GM21825 (cell line): ENCODE results near the gene ZPBP2.

Experiments
- ATAC-seq: cut with Tn5 transposase; IDR thresholded peaks from one replicate; pipeline ENCODE4 v1.9.1; 2021; ENCODE audit warnings: mild to moderate bottlenecking, moderate library complexity; ENCODE audit not compliant: unreplicated experiment

The ZPBP2 gene

GRCh38 chr17:39904990-39905288 lies 36.9 kb downstream of the ZPBP2 start:
- no peak for ATAC-seq

DNA sequence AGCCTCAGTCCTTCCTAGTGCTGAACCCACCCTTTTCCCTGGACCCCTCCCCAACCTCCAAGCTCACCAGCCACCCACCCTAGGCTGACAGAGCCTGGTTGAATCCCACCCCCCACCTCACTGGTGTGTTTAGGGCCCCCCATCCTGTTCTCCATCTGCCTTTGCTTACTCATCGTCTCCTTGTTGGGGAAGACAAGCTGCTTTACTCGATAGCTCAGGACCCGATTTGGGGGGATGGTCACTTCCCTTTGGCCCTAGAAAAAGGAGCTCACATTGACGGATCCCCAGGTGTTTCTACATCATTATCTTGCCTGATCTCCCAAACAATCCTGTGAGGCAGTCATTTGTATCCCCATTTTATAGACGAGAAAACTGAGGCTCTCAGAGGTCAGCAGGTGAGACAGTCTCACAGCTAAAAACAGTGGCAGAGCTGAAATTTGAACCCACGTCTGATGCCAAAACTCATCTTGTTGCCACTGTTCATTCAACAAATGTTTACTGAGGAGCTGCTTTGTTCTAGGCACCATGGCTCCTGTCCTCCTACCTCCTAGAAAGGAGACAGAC lies 40.9 kb downstream of the ZPBP2 start:
- ATAC-seq: no peak

- no peak for ATAC-seq
Measured at GRCh38 chr17:39913989-39914388, 46.0 kb downstream of the ZPBP2 start.

GRCh38 chr17:39915559-39915958 lies 47.6 kb downstream of the ZPBP2 start:
- ATAC-seq: no peak

- no peak for ATAC-seq
Measured at GRCh38 chr17:39916918-39917317, 48.9 kb downstream of the ZPBP2 start.

DNA sequence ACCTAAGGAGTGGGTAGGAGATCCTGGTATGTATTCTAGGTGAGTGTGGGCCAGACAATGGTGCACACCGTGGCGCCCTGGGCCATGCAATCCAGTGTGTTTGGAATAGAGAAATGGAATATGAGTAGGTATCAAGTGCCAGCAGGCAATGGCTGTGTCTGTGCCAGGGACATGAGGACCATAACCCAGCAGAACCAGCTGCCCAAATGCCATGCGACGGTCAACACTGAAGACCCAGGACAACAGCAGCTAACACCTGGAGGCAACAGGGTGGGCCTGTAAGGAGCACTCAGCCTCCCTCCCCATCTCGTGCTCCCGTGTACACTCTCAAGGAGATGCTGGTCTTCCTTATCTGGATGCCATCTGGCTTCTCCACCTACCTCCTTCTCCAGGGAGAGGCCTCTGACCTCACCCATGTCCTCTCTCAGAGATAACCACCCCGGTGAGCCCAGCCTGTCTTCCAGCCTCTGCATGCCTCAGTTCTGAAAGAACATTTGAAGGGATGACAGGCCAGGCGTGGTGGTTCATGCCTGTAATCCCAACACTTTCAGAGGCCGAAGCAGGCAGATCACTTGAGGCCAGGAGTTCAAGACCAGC lies 51.2 kb downstream of the ZPBP2 start:
- no peak for ATAC-seq

GRCh38 chr17:39920218-39921210 lies 52.5 kb downstream of the ZPBP2 start:
- ATAC-seq: no peak

- ATAC-seq: no peak
Measured at GRCh38 chr17:39921323-39921722, 53.3 kb downstream of the ZPBP2 start.

GRCh38 chr17:39922006-39922405 lies 54.0 kb downstream of the ZPBP2 start:
- ATAC-seq: no peak

GRCh38 chr17:39923230-39923629 lies 55.2 kb downstream of the ZPBP2 start:
- ATAC-seq: no peak

GRCh38 chr17:39923836-39924690 lies 56.1 kb downstream of the ZPBP2 start:
- no peak for ATAC-seq

- no peak for ATAC-seq
Measured at GRCh38 chr17:39924691-39925055, 56.7 kb downstream of the ZPBP2 start.

- ATAC-seq: no peak
Measured at GRCh38 chr17:39925282-39926134, 57.5 kb downstream of the ZPBP2 start.

DNA sequence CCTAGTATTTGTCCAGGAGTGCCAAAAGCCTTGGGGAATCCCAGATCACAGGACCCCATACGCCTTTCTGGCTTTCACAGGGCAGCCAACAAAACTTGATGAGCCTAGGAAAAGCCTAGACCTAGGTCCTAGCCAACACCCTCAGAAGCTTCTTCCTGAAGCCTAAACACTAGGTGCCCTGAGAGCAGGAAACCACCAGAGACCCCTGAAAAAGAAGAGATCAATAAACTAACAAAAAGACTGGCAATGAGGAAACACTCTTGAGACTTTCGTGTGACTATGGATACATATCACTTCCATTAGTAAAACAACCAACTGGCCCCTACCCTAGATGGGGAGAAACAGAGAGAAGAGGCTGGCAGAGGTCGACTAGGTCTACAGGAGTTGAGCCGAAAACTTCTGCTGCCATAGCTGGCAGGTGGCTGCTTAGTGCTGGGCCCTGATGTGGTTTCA lies 58.2 kb downstream of the ZPBP2 start:
- ATAC-seq: no peak

DNA sequence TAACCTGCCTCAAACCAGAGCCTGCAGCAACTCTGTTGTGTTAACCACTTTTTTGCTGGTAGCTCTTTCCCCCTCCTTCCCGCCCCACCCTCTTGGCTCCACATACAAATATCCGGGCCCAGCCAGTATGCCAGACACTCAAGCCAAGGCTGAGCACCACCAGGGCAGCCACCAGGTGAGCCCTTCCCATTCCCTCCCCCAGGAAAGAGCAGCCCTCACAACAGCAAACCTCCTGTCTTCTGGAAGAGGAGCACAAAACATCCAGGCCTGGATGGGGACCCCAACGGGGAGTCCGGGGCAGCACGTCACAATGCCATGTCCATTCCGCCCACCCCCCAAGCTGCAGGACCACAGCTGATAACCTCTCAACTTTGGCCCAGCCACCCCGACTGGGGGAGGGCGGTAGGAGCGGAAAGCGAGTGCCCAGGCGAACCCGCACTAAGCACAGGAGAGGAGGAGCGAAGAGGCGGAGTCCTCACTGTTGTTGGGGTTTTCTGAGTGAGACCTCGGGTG lies 58.6 kb downstream of the ZPBP2 start:
- no peak for ATAC-seq
